Trophoblast cell (in vitro differentiated cells and primary cell): ENCODE results near the gene DDI2.

Experiments
- DNase-seq, 2 donors: peaks; one replicate each; pipeline ENCODE4 v3.0.0-alpha.2; 2016
- H2AFZ ChIP-seq: 2 replicates; pipeline ENCODE4 v1.6.1; 2013; ENCODE audit warnings: low read length, moderate library complexity, mild to moderate bottlenecking; ENCODE audit not compliant: insufficient read depth, poor library complexity
- H2AK5ac ChIP-seq: 2 replicates; pipeline ENCODE4 v1.6.1; 2013; ENCODE audit warnings: mild to moderate bottlenecking, low read length
- H2BK120ac ChIP-seq: 2 replicates; pipeline ENCODE4 v1.6.1; 2013; ENCODE audit warnings: low read length, mild to moderate bottlenecking, moderate library complexity; ENCODE audit not compliant: insufficient read depth, poor library complexity
- H2BK12ac ChIP-seq: 2 replicates; pipeline ENCODE4 v1.6.1; 2013; ENCODE audit warnings: mild to moderate bottlenecking, low read length, moderate library complexity
- H2BK5ac ChIP-seq: 2 replicates; pipeline ENCODE4 v1.6.1; 2013; ENCODE audit warnings: low read length, low read depth, moderate library complexity, mild to moderate bottlenecking; ENCODE audit not compliant: poor library complexity
- H3K14ac ChIP-seq: 2 replicates; pipeline ENCODE4 v1.6.1; 2013; ENCODE audit warnings: mild to moderate bottlenecking, low read length
- H3K18ac ChIP-seq: 2 replicates; pipeline ENCODE4 v1.6.1; 2013; ENCODE audit warnings: mild to moderate bottlenecking, low read length
- H3K23ac ChIP-seq: 2 replicates; pipeline ENCODE4 v1.6.1; 2013; ENCODE audit warnings: low read length
- H3K27ac ChIP-seq: 2 replicates; pipeline ENCODE4 v1.5.1; 2013; ENCODE audit warnings: low read depth, mild to moderate bottlenecking, inconsistent platforms, low read length, moderate library complexity
- H3K27me3 ChIP-seq: 2 replicates; pipeline ENCODE4 v1.6.1; 2013; ENCODE audit warnings: inconsistent platforms, mild to moderate bottlenecking, low read length, moderate library complexity; ENCODE audit not compliant: insufficient read depth
- H3K36me3 ChIP-seq, 2 experiments: 1 replicate in 1 of 2; 2 replicates in 1 of 2; pipeline ENCODE4 v1.6.1; 2013; ENCODE audit warnings: low read length in 2 of 2, mild to moderate bottlenecking in 2 of 2, moderate library complexity in 1 of 2; ENCODE audit not compliant: insufficient read depth in 2 of 2, control insufficient read depth in 1 of 2
- H3K4ac ChIP-seq: 2 replicates; pipeline ENCODE4 v1.6.1; 2013; ENCODE audit warnings: low read depth, mild to moderate bottlenecking, low read length, moderate library complexity
- H3K4me1 ChIP-seq, 2 experiments: 1 replicate in 1 of 2; 2 replicates in 1 of 2; pipeline ENCODE4 v1.6.1; 2013; ENCODE audit warnings: low read length in 2 of 2, mild to moderate bottlenecking in 2 of 2, moderate library complexity in 1 of 2; ENCODE audit not compliant: insufficient read depth in 2 of 2, control insufficient read depth in 1 of 2
- H3K4me2 ChIP-seq: 2 replicates; pipeline ENCODE4 v1.6.1; 2013; ENCODE audit warnings: inconsistent platforms, mild to moderate bottlenecking, low read length, moderate library complexity
- H3K4me3 ChIP-seq: 2 replicates; pipeline ENCODE4 v1.5.1; 2013; ENCODE audit warnings: mild to moderate bottlenecking, low read depth, low read length, inconsistent platforms
- H3K79me1 ChIP-seq: one replicate; pipeline ENCODE4 v1.6.1; 2013; ENCODE audit warnings: low read length
- H3K79me2 ChIP-seq: 2 replicates; pipeline ENCODE4 v1.6.1; 2013; ENCODE audit warnings: low read length, mild to moderate bottlenecking; ENCODE audit not compliant: control insufficient read depth, insufficient read depth, poor library complexity
- H3K9ac ChIP-seq: 2 replicates; pipeline ENCODE4 v1.6.1; 2013; ENCODE audit warnings: mild to moderate bottlenecking, low read length
- H3K9me3 ChIP-seq: 2 replicates; pipeline ENCODE4 v1.6.1; 2013; ENCODE audit warnings: low read depth, mild to moderate bottlenecking, control low read depth, inconsistent platforms, low read length; ENCODE audit not compliant: insufficient read depth
- H4K12ac ChIP-seq: 2 replicates; pipeline ENCODE4 v1.6.1; 2013; ENCODE audit warnings: low read depth, mild to moderate bottlenecking, low read length, moderate library complexity
- H4K8ac ChIP-seq: 2 replicates; pipeline ENCODE4 v1.6.1; 2013; ENCODE audit warnings: low read depth, mild to moderate bottlenecking, low read length, moderate library complexity
- H4K91ac ChIP-seq: one replicate; pipeline ENCODE4 v1.6.1; 2013; ENCODE audit warnings: low read depth, mild to moderate bottlenecking, low read length, moderate library complexity
- WGBS: extraction: QIAGEN DNeasy Blood & Tissue Kit; methylation state at CpG from one replicate; pipeline ENCODE4 v1.1.7; 2013; ENCODE audit warnings: missing lambda C conversion rate; ENCODE audit not compliant: insufficient read length, insufficient coverage; ENCODE audit errors: extremely low coverage; 5-methylcytosine and 5-hydroxymethylcytosine counted together

DDI2 gene

DNA sequence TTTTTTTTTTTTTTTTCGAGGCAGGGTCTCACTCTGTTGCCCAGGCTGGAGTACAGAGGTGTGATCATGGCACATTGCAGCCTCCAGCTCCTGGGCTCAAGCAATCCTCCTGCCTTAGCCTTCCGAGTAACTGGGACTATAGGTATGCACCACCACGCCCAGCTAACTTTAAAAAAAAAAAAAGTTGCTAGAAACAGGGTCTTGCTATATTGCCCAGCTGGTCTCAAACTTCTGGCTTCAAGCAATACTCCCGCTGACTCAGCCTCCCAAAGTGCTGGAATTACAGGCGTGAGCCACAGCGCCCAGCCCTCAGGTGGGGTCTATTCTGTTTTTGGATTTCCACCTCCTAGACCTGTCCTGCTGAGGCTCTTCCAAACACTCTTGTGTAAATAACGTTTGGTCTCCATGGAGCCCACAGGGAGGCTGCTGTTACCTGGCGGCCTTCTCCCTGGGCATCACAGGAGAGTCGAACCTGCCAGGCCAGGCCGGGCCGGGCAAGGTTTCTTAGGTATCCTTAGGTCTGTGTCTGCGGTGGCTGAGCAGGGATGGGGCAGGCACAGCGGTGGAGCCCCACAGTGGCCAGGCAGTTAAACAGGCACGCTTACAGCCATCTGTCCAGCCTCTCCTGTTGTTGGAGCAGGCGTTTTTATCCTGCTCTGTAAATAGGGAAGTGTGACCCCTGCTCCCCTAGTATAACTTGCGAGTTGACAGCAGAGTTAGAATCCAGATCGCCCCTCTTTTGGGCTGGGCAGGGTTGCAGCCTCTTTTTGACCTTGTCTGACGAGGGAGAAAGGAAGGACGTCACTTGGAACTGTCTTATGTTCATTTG is 85.7 kb downstream of the DDI2 start:
- peak; percentile 61 to 66 for DNase-seq
- H2BK12ac ChIP-seq = no peak overlapping the region

DNA sequence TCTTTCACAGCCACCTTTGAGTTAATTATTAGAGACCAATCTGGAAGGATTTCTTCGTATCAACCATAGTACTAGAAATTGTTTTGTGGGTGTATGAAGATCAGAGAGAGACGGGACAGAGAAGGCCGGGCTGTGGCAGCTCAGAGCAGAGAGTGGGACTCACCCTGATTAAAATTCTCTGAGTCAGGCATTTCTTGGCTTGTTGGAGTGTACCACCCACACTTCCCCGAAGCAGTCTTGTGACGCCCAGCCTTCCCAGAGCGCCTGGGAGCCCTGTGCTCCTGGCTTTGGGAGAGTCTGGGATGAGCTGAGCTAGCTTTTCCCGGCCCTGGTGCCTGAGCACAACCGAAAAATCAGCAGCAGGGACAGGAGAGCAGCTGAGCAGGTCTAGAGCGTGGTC is 86.3 kb downstream of the DDI2 start:
- Histone ChIP-seq H4K8ac (no peak overlapping the region), H3K4me1 (peaks cover 2 to 8% of the 10 kb centered on the region in 2 experiments), H3K79me2 (peaks cover 2% of the 10 kb centered on the region), H3K18ac (no peak overlapping the region), H4K91ac (no peak overlapping the region), H3K9ac (no peak overlapping the region), H3K4ac (no peak overlapping the region), H2BK120ac (no peak overlapping the region), H3K4me2 (no peak overlapping the region), H3K14ac (no peak overlapping the region), H2BK12ac (no peak overlapping the region), H3K79me1 (no peaks in the 10 kb centered on the region), H3K9me3 (peaks cover 3% of the 10 kb centered on the region), H2AFZ (no peak overlapping the region), H4K12ac (no peak overlapping the region), H2BK5ac (no peak overlapping the region), H3K4me3 (no peak overlapping the region), H3K36me3 (peaks cover 19 to 21% of the 10 kb centered on the region in 2 experiments), H3K23ac (no peak overlapping the region), H2AK5ac (no peak overlapping the region), H3K27me3 (no peaks in the 10 kb centered on the region), H3K27ac (no peak overlapping the region)
- WGBS = no CpG with 5 or more reads among the region's 9 CpGs
- DNase-seq = peak; percentile 33 to 36

More for the DNA sequence above, 85.7 kb downstream of the DDI2 start:
- Histone ChIP-seq H2AFZ (no peak overlapping the region), H3K14ac (no peak overlapping the region), H3K79me2 (peaks cover 2% of the 10 kb centered on the region), H4K91ac (no peak overlapping the region), H2BK120ac (no peak overlapping the region), H3K27ac (no peak overlapping the region), H3K4me3 (no peak overlapping the region), H2BK5ac (no peak overlapping the region), H3K4me1 (peaks cover 2 to 8% of the 10 kb centered on the region in 2 experiments), H3K9me3 (peaks cover 3% of the 10 kb centered on the region), H4K12ac (no peak overlapping the region), H3K9ac (no peak overlapping the region), H3K23ac (no peak overlapping the region), H3K4me2 (no peak overlapping the region), H3K18ac (no peak overlapping the region), H2AK5ac (no peak overlapping the region), H3K27me3 (no peaks in the 10 kb centered on the region), H3K79me1 (no peaks in the 10 kb centered on the region), H3K4ac (peak overlapping the region; percentile 13), H4K8ac (no peak overlapping the region), H3K36me3 (peaks cover 19 to 21% of the 10 kb centered on the region in 2 experiments)
- no CpG with 5 or more reads among the region's 19 CpGs for WGBS

DNA sequence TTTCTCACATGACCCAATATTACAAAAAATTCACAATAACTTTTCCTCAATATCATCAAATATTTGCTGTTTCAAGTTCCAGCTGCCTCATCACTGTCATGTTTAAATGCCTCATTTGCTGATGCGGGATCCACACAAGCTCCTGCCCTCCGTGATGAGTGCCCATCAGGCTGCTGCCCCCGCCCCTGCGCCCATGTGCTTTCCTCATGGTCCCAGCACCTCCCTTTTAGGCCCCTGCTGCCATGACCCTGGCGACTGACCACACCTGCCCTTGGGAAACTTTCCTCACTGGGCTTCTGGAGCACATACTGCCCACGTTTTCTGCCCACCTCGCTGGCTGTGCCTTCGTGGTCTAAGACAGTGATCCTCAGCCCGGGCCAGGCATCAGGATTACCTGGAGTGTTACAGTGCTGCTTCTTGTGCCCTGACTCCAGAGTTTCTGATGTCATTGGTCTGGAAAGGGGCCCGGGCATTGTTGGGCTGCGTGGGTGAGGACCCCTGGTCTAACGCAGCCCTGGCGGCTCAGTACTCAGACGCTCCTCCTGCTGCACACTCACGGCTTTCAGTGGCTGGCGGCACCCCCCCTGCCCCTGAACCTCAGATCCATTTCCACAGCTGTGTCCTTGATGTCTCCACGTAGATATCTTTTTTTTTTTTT is 87.4 kb downstream of the DDI2 start:
- Histone ChIP-seq H2BK12ac (no peak overlapping the region), H3K14ac (no peak overlapping the region), H4K91ac (no peak overlapping the region), H4K8ac (no peak overlapping the region), H3K4me1 (peaks cover 2 to 8% of the 10 kb centered on the region in 2 experiments), H3K27ac (no peak overlapping the region), H2AK5ac (no peak overlapping the region), H3K9ac (no peak overlapping the region), H3K18ac (peak overlapping the region; percentile 55), H3K36me3 (peaks cover 19 to 21% of the 10 kb centered on the region in 2 experiments), H3K4me3 (no peak overlapping the region), H3K4ac (peak overlapping the region; percentile 37), H3K27me3 (no peaks in the 10 kb centered on the region), H3K79me2 (peaks cover 2% of the 10 kb centered on the region), H4K12ac (no peak overlapping the region), H3K4me2 (no peak overlapping the region), H3K9me3 (peaks cover 3% of the 10 kb centered on the region), H3K23ac (no peak overlapping the region), H2BK5ac (no peak overlapping the region), H3K79me1 (no peaks in the 10 kb centered on the region), H2AFZ (no peak overlapping the region), H2BK120ac (no peak overlapping the region)
- WGBS = no CpG with 5 or more reads among the region's 17 CpGs
- DNase-seq = no peak

DNA sequence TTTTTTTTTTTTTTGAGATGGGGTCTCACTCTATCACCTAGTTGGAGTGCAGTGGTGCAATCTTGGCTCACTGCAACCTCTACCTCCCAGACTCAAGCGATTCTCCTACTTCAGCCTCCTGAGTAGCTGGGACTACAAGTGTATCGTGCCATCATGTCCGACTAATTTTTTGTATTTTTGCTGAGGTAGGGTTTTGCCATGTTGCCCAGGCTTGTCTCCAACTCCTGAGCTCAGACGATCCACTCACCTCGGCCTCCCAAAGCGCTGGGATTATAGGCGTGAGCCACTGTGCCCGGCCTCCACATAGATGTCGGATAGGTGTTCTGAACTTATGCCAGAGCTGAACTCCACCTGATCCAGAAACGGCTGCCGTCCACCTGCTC is 87.9 kb downstream of the DDI2 start:
- Histone ChIP-seq H2AK5ac (no peak overlapping the region), H2BK12ac (no peak overlapping the region), H3K79me1 (no peaks in the 10 kb centered on the region), H3K27me3 (no peaks in the 10 kb centered on the region), H3K4me2 (no peak overlapping the region), H4K91ac (no peak overlapping the region), H3K79me2 (peaks cover 2% of the 10 kb centered on the region), H3K9ac (no peak overlapping the region), H3K4ac (no peak overlapping the region), H3K9me3 (peaks cover 3% of the 10 kb centered on the region), H3K4me3 (no peak overlapping the region), H3K4me1 (peaks cover 2 to 8% of the 10 kb centered on the region in 2 experiments), H4K12ac (no peak overlapping the region), H3K27ac (no peak overlapping the region), H3K23ac (no peak overlapping the region), H3K14ac (no peak overlapping the region), H3K18ac (no peak overlapping the region), H3K36me3 (peaks cover 19 to 21% of the 10 kb centered on the region in 2 experiments), H2BK5ac (no peak overlapping the region), H4K8ac (no peak overlapping the region), H2AFZ (no peak overlapping the region), H2BK120ac (no peak overlapping the region)
- DNase-seq = no peak
- WGBS = no CpG with 5 or more reads among the region's 11 CpGs
